Bronchial epithelial cell (primary cell): ENCODE measurements around the gene C3orf52. TPM values are rescaled to one million over a fixed set of nuclear protein-coding genes. Genes with fewer than 3 reads are reported as not detected.

Experiments used
- DNase-seq: peaks from one replicate; pipeline ENCODE4 v3.0.0-alpha.2; 2010; ENCODE audit warnings: low read depth
- FAIRE-seq: peaks from 2 replicates; lab custom pipeline; 2011; peaks lifted over from hg19 to GRCh38; lab: Jason Lieb, UNC
- H3K27me3 ChIP-seq: 2 replicates; pipeline ENCODE4 v1.5.1; 2011; ENCODE audit warnings: low read length; ENCODE audit not compliant: control insufficient read depth, insufficient read depth
- H3K36me3 ChIP-seq: 2 replicates; pipeline ENCODE4 v1.5.1; 2011; ENCODE audit warnings: low read length; ENCODE audit not compliant: control insufficient read depth, insufficient read depth
- H3K4me3 ChIP-seq: 2 replicates; pipeline ENCODE4 v1.5.1; 2011; ENCODE audit warnings: mild to moderate bottlenecking, low read depth, low read length, control low read depth
- CTCF ChIP-seq: IDR thresholded peaks from 2 replicates; pipeline ENCODE4 v1.5.1; 2011; ENCODE audit warnings: mild to moderate bottlenecking, moderate library complexity, low read length, control low read depth, inconsistent platforms; ENCODE audit not compliant: insufficient read depth, severe bottlenecking
- total RNA-seq: library from RNA; depleted of rRNA; stranded (reverse); fragments of >200 nt; gene quantifications from 2 replicates; pipeline ENCODE4 v1.2.1, GENCODE V29; 2014

Gene C3orf52
- total RNA-seq, 1 donor from 2014 or later = 45.5 TPM

GRCh38 chr3:112132554-112132953, 46.4 kb downstream of the C3orf52 start:
- Histone ChIP-seq H3K27me3 (no peaks in the 10 kb centered on the region), H3K4me3 (no peak overlapping the region), H3K36me3 (no peaks in the 10 kb centered on the region)
- no peak for TF ChIP-seq CTCF
- DNase-seq = no peak
- no peak for FAIRE-seq

- peak; percentile 92 for DNase-seq
- no peak for TF ChIP-seq CTCF
- no peak for FAIRE-seq
- Histone ChIP-seq H3K4me3 (no peak within 1 kb of the TSS), H3K27me3 (no peaks in the 10 kb centered on the region), H3K36me3 (no peaks in the 10 kb centered on the region)
Measured at GRCh38 chr3:112132975-112133448, 46.8 kb downstream of the C3orf52 start, which contains the start of gene GCSAM. Gene GCSAM (minus strand): TSS chr3:112133248. CDS start chr3:112133120, 128 bp downstream.

GRCh38 chr3:112133626-112134334, 47.6 kb downstream of the C3orf52 start:
- DNase-seq (no peak), FAIRE-seq (no peak)
- Histone ChIP-seq H3K27me3 (no peaks in the 10 kb centered on the region), H3K4me3 (no peak overlapping the region), H3K36me3 (no peaks in the 10 kb centered on the region)
- TF ChIP-seq CTCF = no peak

- FAIRE-seq (no peak), DNase-seq (peak; percentile 13)
- Histone ChIP-seq H3K27me3 (no peaks in the 10 kb centered on the region), H3K4me3 (no peak overlapping the region), H3K36me3 (no peaks in the 10 kb centered on the region)
- no peak for TF ChIP-seq CTCF
Measured at GRCh38 chr3:112134335-112135124, 48.3 kb downstream of the C3orf52 start.

- FAIRE-seq (no peak), DNase-seq (no peak)
- no peak overlapping the region for H3K4me3 ChIP-seq
- no peaks in the 10 kb centered on the region for H3K27me3 ChIP-seq
- no peak for TF ChIP-seq CTCF
- no peaks in the 10 kb centered on the region for H3K36me3 ChIP-seq
Measured at GRCh38 chr3:112136046-112136445, 49.9 kb downstream of the C3orf52 start.
